NCI-H146 (cell line): ENCODE measurements around the gene PFKM.
A peak's percentile ranks its signal among the peaks of the same experiment; 100 is the strongest.

Source experiments
- DNase-seq: peaks from one replicate; lab custom pipeline; 2025; lab: John Stamatoyannopoulos, UW

PFKM gene

DNA sequence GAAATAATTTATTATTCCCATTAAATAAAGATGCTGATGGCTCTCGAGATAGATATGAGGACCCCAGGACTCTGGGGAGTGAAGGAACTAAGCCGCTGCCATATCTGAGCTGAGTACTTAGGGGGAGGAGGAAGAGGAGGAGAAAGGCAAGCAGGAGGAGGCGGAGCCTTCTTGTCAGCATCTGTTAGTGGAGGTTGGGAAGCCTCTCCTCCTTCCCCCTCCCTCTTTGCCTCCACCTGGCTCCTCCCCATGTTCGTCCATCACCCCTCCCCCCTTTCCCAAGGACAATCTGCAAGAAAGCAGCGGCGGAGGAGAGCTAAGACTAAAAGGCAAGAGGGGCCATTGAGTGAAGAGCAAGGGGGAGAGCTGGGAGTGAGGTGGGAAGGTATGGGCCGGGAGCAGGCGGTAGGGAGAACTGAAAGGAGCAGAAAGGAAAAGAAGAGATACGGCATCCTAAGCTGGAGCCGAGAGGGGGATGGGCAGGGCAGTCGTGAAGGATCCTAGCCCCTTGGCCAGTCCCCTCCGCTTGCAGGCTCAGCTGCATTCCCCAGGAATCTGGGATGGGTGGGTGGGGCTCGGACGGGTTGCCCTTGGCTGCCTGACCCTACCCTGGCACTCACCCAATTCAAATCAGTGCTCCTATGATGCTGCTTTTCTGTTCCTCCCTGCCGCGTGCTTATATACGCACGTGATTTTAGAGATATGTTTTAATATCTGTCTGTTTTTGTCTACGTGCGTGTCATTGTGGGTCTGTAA is at the start of gene PFKM:
TSS of gene PFKM (plus strand) at position 287 of the 756 bp plus-strand sequence. CDS start 3,411 bp downstream, outside the sequence.
- DNase-seq, result peak; percentile 94

DNA sequence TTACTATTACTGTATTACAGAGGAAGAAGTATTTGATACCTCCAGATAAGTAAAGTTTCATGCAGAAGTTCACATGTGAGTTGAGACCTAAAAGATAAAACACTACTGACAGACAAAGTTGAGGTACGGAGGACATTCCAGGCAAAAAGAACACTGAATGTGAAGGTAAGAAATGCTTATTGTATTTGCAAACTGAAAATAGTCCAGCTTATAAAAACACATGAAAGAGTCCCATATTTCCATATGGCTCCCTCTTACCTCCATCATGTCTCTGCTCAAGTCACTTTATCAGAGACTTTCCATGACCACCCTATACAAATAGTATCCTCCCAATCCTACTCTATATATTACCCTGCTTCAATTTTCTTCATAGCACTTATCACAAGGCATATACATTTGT is 49.1 kb upstream of the PFKM start:
- DNase-seq, result no peak

DNA sequence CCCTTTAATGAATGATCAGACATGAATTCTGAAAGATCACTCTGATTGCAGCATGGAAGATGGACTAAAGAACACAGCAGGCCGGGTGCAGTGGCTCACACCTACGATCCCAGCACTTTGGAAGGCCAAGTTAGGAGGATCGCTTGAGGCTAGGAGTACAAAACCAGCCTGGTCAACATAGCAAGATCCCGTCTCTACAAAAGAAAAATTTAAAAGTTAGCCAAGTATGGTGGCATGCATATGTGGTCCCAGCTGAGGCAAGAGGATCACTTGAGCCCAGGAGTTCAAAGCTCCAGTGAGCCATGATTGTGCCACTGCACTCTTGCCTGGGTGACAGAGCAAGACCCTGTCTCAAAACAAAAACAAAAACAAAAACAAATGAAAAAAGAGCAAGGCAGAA is 48.4 kb upstream of the PFKM start:
- no peak for DNase-seq

DNA sequence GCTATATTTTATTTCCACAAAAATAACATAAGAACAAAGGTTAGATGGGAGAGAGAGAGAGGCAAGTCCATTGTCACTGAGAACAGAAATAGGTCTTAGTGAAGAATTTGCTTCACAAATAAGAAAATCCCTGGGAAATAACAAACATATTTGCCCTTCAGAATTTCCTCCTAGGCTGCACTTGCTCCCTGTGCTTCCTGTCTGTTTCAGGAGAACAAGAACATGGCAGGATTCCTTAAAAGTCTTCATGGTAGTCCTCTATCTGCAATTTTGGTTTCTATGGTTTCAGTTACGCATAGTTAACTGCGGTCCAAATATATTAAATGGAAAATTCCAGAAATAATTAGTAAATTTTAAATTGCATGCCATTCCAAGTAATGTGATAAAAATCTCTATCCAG is 47.4 kb upstream of the PFKM start:
- DNase-seq, result no peak

DNA sequence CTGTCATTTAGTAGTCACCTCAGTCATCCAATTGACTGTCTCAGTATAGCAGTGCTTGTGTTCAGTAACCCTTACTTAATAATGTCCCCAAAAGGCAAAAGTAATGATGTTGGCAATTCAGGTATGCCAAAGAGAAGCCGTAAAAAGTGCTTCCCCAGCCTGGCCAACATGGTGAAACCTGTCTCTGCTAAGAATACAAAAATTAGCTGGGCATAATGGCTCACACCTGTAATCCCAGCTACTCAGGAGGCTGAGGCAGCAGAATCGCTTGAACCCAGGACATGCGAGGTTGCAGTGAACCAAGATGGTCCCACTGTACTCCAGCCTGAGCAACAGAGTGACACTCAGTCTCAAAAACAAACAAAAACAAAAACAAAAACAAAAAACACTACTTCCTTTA is 46.9 kb upstream of the PFKM start:
- no peak for DNase-seq

DNA sequence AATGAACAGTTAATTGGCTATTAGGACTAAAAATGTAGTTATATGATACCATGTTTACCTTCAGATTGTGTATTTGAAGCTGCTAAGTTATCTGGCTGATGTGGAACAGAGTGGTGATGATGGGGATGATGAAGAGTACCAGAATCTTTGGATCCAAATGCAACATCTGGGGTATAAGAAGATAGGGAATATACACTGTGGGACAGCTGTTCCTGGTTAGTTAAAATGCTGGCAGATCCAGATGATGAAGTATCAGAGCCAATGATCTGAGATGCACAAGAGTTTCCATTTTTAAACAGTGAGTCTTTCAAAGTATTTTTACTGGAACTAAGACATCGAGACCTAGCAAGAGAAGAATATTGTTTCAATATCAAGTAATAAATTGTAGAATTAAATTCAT is 44.9 kb upstream of the PFKM start:
- DNase-seq, result no peak

DNA sequence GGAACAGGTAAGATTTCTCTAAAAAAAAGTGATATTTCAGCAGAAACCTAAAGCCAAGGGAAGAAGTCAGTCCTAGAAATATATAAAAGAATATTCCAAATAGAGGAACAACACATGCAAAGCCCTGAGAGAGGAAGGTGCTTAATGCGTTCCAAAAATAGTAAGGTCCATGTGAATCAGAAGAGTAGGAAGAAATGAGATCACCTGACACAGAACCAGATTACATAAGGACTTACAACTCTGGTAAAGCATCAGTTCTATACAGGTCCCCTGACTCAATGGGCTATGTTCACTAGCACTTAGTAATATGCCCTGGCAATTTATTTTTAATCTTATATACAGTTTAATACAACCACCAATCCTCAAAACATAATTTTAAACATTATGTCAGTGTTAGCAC is 43.3 kb upstream of the PFKM start:
- DNase-seq, result no peak

DNA sequence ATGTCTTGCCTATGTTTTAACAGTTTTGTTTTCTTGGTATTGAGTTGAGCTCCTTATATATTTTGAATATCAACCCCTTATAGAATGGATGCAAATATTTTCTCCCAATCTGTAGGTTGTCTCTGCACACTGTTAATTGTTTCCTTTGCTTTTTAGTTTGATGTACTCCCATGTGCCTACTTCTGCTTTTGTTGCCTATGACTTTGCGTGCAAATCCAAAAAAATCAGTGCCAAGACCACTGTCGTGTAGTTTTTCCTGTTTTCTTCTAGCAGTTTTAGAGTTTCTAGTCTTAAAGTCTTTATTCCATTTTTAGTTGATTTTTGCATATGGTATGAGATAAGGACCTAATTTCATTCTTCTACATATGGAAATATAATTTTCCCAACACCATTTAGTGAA is 42.1 kb upstream of the PFKM start:
- DNase-seq, result no peak

DNA sequence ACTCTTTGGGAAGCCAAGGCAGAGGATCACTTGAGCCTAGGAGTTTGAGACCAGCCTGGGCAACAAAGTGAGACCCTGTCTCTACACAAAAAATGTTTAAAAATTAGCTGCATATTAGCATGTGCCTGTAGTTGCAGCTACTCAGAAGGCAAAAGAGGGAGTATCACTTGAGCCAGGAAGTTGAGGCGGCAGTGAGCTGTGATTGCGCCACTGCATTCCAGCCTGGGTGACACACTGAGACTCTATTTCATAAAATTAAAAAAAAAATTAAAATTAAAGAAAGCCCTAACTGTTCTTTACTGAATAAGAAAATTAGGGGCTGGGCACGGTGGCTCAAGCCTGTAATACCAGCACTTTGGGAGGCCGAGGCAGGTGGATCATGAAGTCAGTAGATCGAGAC is 40.3 kb upstream of the PFKM start:
- DNase-seq, result no peak

DNA sequence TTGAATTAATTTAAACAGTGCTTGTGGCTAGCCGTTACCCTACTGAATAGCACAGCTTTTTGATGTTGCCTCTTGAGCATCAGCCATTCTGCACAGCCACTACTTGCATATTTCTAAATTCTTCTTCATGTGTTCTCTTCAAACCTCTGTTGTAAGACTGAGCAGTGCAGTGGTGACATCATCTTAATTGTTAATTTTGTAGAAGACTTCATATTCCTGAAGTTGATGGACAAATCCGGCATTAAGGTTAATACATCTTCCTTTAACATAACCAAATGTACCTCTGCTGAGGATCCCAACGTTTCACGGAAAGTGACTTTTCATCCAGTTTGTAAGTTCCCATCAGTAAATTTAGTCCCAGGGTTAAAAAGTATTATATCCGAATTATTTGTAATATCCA is 38.9 kb upstream of the PFKM start:
- no peak for DNase-seq

DNA sequence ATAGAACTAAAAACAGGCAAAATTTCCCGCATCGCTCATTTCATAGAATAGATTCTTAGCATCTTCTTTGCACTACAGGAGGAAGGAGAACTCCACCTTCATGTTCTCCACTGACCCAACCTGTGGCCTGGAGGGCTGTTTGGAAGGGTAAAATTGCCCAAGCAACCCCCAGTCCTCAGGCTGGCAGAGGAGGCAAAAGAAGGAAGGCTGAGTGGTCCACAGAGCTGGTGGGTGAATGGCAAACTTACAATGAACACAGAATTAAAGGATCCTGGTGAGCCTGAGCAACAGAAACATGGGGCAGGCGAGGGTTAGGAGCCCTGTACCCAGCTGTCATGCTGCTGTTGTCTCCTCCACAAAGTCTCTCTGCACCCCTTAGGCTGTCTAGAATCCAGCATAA is 38.3 kb upstream of the PFKM start:
- no peak for DNase-seq

DNA sequence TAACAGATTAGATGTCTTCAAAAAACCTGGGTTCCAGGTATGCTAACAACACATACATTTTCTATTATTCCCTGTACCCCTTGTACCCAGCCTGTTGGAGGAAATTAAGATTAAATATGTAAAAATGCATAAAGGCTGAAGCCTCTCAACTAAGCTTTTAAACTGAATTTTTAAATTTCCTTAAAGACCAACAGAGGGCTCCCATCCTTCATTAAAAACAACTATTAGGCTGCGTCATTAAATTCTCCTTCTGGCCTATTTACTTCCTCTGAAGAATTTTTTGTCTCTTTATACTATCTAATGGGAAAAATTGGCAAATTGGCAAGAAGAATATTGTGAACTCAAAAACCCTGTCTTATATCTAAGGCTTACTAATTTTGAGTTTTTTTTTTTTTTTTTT is 35.1 kb upstream of the PFKM start:
- peak; percentile 6 for DNase-seq

DNA sequence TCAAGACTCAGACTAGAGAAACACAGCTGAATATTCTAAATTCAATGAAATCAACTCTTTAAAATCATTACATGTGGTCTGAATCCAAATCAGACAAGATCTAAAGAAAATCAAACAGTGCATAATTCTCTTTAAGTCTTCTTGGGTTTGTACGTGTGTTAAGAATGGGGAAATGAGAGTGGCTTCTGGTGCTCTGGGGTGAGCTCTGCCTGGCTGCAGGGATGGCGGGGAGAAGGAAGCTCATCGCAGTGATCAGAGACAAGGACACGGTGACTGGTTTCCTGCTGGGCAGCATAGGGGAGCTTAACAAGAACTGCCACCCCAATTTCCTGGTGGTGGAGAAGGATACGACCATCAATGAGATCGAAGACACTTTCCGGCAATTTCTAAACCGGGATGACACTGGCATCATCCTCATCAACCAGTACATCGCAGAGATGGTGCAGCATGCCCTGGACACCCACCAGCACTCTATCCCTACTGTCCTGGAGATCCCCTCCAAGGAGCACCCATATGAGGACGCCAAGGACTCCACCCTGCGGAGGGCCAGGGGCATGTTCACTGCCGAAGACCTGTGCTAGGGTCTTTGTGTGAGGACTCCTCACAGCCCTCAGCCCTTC is 34.2 kb upstream of the PFKM start:
- no peak for DNase-seq

DNA sequence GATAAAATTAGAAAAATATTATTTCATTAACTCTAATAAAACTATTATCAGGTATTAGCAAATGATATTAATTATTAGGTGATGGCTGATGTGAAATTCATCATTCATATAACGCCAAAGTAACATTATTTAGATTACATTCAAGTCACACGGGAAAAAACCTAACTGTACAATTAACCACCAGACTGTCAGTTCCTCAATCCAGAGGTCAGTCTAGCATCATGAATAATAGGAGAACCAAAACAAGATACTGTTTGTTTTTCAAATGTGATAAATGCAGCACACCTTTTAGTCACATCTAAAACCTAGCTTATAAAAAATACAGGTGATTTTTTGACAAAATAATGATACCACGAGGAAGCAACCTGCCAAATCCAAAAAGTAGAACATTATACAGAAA is 32.8 kb upstream of the PFKM start:
- no peak for DNase-seq

DNA sequence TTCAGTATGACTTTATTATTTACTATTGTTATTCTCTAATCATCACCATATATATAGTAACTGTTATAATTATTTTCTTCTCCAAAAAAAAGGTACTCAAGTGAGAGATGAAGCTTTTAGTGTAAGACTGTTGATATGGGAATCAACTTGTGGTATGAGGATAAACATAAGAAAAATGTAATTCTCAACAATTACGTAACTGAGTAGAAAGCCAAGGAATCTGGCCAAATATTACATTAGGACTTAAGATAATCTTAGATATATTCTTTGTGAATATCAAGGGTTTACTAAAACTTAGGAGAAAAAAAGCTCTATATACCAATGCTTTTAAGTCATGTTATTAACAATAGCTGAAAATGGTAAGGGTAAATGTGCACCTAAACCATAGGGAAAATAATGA is 26.6 kb upstream of the PFKM start:
- DNase-seq, result no peak

DNA sequence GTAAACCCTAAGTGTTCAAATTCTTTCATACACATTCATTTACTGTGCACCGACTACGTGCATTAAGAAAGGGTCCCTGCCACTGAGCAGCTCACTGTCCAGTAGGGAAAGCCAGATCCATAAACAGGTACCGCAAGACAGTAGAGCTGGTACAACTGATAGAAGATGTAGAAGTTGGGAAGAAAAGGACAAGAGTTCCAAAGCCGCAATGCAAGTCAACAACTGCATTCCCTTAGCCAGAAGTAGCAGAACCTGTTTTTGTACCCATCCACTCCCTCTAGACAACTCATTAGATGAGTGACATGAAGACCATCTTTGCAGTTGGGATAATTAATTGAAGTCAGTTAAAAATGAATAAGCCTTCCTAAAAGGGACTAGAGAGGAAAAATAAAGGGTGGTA is 14.6 kb upstream of the PFKM start:
- DNase-seq, result no peak

DNA sequence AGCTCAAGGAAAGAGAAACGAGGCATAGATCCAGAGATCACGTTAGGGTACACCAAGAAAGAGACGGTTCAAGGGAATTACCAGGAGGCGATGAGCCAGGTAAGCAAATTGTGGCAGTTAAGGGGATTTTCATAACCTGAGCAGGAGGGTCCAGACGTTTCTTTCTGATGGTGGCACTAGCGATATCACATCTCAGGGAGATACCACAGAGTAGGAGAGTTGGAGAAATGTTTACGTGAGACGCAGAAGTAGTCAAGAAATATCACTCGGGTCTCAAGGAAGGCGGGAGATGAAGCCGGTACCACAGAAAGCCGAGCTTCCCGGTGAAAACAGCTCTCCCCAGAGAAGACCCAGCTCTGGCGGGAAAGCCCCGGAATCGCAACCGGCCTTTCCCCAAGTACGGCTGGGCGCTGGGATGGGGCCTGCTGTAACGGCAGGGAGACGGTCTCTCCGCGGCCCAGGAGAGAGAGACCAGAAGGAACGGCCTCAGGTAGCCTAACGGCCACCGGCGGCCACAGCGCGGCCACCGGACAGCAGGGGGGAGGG is 13.8 kb upstream of the PFKM start:
- peak; percentile 49 for DNase-seq

DNA sequence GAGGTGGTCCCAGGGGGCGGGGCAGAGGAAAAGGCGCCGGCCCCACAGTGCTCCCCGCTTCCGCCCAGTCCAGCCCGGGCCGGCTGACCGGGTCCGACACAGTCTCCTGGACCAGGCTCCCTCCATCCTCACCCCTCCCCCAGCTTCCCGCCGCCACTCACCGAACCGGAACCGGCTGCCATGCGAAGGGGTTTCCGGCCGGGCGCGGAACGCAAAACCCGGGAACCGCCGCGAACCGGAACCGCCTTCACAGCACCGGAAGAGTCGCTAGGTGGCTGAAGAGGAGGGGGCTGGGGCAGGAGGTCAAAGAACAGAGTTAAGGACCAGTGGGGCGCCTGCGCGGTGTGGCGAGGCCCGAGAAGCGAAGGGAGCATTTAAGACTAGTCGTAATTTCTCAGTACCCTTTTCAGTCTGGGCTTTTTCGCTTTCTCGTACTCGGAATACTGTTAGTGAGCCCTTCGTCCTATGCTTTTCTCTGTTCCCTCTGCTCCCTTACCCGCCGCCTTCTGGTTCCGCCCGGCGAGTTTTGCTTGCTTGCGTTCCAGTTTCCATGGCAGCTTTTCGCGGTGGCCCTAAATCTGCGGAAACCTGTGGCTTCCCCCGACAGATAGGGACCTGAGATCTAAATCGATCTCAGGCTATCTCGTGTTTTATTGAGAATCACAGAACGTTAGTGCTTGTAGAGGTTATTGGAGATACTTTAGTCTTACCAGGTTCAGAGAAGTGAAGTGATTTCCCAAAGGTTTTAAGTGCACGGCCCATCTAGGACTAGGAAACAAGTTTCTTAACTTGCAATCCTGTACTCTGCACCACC is 13.1 kb upstream of the PFKM start, which contains the start of gene SENP1:
TSS of gene SENP1 (minus strand) at position 213 of the 814 bp plus-strand sequence. CDS start 4,607 bp downstream, outside the sequence.
- peak; percentile 92 for DNase-seq

DNA sequence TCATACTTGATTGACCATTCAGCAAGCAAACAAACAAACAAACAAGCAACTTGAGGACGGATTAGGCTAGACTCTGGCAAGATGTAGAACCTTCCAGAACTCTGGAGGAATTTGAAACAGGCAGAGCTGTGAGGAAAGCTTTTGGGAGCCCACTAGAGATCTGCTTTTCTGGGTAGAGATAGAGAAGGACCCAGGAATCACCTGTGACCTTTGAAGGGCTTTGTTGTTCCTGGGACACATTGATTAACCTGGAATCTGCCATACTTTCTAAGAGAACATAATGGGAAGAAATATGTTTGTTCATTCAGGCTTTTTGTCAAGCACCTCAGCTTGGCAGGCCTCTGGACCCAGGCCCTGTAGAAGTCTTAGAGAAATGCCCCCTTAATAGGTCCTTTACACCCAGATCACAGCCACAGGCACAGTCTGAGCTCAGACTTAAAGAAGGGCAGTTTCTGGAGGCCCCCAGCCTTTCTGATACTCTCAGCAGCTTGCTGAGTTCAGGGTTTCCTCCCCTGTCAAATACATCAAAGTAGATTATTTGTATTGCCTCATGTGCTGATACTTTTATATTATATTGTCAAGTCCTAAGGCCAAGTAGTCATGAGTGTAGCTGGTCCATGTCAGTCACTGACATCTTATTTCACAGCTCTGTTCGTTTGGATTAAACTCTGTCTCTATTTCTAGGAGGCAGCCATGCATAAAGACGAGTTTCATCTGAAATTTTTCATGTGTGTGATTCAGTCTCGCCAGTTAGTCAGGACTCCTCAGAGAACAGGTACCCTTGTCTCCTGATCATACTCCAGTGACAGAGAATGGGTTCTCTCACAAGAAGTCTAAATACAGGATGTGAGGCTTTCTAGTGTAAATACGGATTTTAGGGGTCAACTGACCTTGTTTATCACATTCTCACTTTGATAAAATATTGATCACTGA is 12.2 kb upstream of the PFKM start:
- DNase-seq, result no peak

DNA sequence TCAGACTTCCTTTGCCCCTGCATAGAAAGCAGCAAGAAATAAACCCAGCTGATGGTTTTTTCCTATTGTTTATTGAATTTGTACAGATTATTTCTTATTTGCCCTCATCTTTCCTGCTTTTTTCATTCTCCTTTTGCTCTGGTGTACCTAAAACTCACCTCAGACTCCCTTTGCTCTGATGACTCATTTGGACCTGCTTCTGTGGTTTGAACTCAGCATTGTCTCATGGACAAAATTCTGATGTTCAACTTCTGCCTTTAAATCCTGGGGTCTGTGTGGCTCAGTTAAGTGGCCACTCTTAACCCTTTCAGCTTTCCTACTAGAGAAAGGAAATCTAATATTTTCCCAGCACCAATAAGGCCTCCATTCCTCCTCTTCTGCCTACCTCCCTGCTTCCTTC is 9.7 kb upstream of the PFKM start:
- DNase-seq, result no peak

DNA sequence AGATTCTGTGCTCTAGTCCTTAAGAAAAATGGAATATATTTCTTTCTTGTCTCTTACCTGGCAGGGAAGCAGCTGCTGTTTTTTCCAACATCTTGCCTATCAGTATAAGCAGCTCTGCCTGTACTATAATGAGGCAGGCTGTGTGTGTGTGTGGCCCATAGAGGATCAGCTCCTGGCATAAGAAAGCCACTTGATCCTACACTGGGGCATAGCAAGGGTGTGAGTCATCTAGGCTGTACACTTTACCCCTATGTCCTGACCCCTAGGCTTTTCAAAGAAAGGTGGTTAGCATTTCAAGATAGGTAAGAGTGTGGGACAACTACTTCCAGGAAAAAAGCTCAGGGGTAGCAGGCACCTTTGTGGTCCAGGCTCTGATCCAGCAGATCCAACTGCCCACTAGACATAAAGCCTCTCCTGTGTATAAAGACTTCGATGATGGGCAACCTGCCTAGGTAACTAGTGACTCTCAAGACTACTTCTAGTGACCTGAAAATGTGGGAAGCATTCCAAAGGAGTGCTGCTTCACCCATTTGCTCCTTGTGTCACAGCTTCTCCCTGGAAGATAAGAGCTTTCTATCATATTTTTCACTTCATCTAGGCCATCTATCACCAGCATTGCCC is 8.4 kb upstream of the PFKM start:
- no peak for DNase-seq
